ENCODE results near the gene ASTL.
"Not testable (repeated sequence)": the region's sequence is repeated elsewhere in the genome, so short reads cannot be mapped to it uniquely, and the experiment has no call there.

The ASTL gene

GRCh38 chr2:96145036-96145847 is 6.9 kb upstream of the ASTL start, which contains the start of gene DUSP2:
Gene DUSP2, minus strand, starts transcription at chr2:96145440. Its CDS starts 86 bp downstream, at chr2:96145354.
- peak; percentile 70 for DNase-seq

- no peak for DNase-seq
Measured at GRCh38 chr2:96144481-96145035, 6.3 kb upstream of the ASTL start.

GRCh38 chr2:96143848-96144480 is 5.7 kb upstream of the ASTL start:
- no peak for DNase-seq

- no peak for DNase-seq
Measured at GRCh38 chr2:96143231-96143847, 5.0 kb upstream of the ASTL start.

- no peak for DNase-seq
Measured at GRCh38 chr2:96142217-96143113, 4.2 kb upstream of the ASTL start.

GRCh38 chr2:96141624-96141967 is 3.3 kb upstream of the ASTL start:
- not testable (repeated sequence) for DNase-seq

GRCh38 chr2:96140941-96141623 is 2.8 kb upstream of the ASTL start:
- DNase-seq, result no peak

- no peak for DNase-seq
Measured at GRCh38 chr2:96139181-96139758, 968 bp upstream of the ASTL start.

- DNase-seq, result no peak
Measured at GRCh38 chr2:96137321-96138178, 752 bp downstream of the ASTL start.

- no peak for DNase-seq
Measured at GRCh38 chr2:96136129-96136720, 2.1 kb downstream of the ASTL start.

GRCh38 chr2:96135621-96136020 is 2.7 kb downstream of the ASTL start:
- DNase-seq, result no peak

GRCh38 chr2:96135171-96135570 is 3.1 kb downstream of the ASTL start:
- no peak for DNase-seq

- no peak for DNase-seq
Measured at GRCh38 chr2:96134421-96134820, 3.9 kb downstream of the ASTL start.

- no peak for DNase-seq
Measured at GRCh38 chr2:96131813-96132745, 6.2 kb downstream of the ASTL start.

- DNase-seq, result no peak
Measured at GRCh38 chr2:96131152-96131812, 7.0 kb downstream of the ASTL start.

GRCh38 chr2:96130483-96130882 is 7.8 kb downstream of the ASTL start:
- DNase-seq, result no peak

- no peak for DNase-seq
Measured at GRCh38 chr2:96129528-96130120, 8.7 kb downstream of the ASTL start.

- no peak for DNase-seq
Measured at GRCh38 chr2:96128456-96128855, 9.8 kb downstream of the ASTL start.
